BLaER1 treated with 17β-estradiol and CSF1 and Interleukin-3, amounts not matched to agents 10 nM and 100 nM (cell line): ENCODE data around the gene CRISPLD2.
"Not testable (repeated sequence)": the region's sequence is repeated elsewhere in the genome, so short reads cannot be mapped to it uniquely, and the experiment has no call there.

ENCODE experiments used
- H3K27ac ChIP-seq, 11 experiments: shearing (Covaris generic); formaldehyde crosslinking; 2 replicates each; pipeline ENCODE4 v1.8.1; 2022
- H3K27me3 ChIP-seq, 11 experiments: shearing (Covaris generic); formaldehyde crosslinking; 2 replicates each; pipeline ENCODE4 v1.8.1; 2022
- H3K36me3 ChIP-seq, 11 experiments: shearing (Covaris generic); formaldehyde crosslinking; 2 replicates each; pipeline ENCODE4 v1.8.1; 2022
- H3K4me1 ChIP-seq, 10 experiments: shearing (Covaris generic); formaldehyde crosslinking; 2 replicates each; pipeline ENCODE4 v1.8.1; 2022
- H3K4me2 ChIP-seq, 11 experiments: shearing (Covaris generic); formaldehyde crosslinking; 2 replicates each; pipeline ENCODE4 v1.8.1; 2022
- H3K4me3 ChIP-seq, 10 experiments: shearing (Covaris generic); formaldehyde crosslinking; 2 replicates each; pipeline ENCODE4 v1.8.1; 2022
- H3K9ac ChIP-seq, 11 experiments: shearing (Covaris generic); formaldehyde crosslinking; 2 replicates each; pipeline ENCODE4 v1.8.1; 2022
- H3K9me3 ChIP-seq, 11 experiments: shearing (Covaris generic); formaldehyde crosslinking; replicated peaks in 1 of 11; 2 replicates each; pipeline ENCODE4 v1.8.1; 2022
- H4K20me1 ChIP-seq, 11 experiments: shearing (Covaris generic); formaldehyde crosslinking; 2 replicates each; pipeline ENCODE4 v1.8.1; 2022
- Cebpa-rat ChIP-seq, 11 experiments: shearing (Covaris generic); IDR thresholded peaks; 2 replicates each; pipeline ENCODE4 v1.8.1; 2022

The CRISPLD2 gene

DNA sequence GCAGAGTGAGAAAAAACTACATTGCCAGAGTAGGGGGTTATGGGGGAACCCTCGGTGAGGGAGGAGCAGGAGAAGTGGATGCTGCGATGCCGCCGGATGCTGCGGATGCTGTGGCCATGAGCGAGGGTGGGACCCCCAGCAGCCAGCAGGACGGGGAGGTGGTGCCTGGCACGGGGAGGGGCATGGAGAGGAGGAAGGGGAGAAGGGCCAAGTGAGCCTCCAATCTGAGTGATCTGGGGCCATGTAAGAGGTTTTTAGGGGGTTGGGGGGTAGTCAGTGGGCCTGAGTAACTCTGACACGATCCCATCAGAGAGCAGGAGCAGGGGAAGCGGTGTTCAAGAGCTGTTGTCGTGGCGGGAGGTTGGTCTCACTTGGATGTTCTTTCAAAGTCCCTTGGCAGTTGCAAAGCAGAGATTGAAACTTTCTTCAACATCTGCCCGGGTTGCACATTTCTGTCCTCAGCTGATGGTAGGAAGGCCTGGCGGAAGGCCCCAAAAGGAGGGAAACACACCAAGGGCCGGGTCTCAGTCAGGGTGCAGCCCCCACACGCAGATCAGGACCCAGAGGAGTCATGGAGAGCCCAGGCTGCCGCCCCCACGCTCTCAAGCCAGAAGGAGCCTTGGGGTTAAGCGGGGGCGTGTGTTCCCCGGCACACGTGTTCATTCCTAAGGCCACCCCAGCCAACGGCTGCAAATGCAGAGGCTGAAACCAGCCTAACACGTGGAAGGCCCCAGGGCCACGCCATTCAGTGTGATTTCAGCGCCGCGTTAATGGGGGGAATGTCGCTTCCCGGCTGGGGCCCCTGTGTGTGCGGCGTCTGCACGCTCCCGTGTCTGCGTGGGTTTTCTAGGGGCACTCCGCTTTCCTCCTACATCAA is 109.9 kb downstream of the CRISPLD2 start:
- Histone ChIP-seq H3K4me1 (peaks cover 14 to 49% (median 40%) of the 10 kb centered on the region in 10 experiments), H3K9ac (peak overlapping the region in 4 of 11 experiments; percentile 31 to 35 (median 34); a peak in 5 of 22 replicates), H3K4me2 (peak overlapping the region; percentile 39 to 72 (median 63); a peak in 21 of 22 replicates), H4K20me1 (peaks cover 0 to 4% (median 0%) of the 10 kb centered on the region in 11 experiments; a peak in 1 of 22 replicates), H3K9me3 (peaks cover 0 to 3% (median 0%) of the 10 kb centered on the region in 11 experiments; a peak in 2 of 22 replicates), H3K4me3 (no peak overlapping the region), H3K27ac (peak overlapping the region in 4 of 11 experiments; percentile 47 to 55 (median 50); a peak in 6 of 22 replicates), H3K36me3 (no peaks in the 10 kb centered on the region), H3K27me3 (peaks cover 0 to 5% (median 0%) of the 10 kb centered on the region in 11 experiments; a peak in 1 of 22 replicates)
- TF ChIP-seq Cebpa-rat (IDR thresholded peaks at IDR 0.05), result peak in 2 of 11 experiments; percentile 47 to 75; a peak in 3 of 22 replicates

DNA sequence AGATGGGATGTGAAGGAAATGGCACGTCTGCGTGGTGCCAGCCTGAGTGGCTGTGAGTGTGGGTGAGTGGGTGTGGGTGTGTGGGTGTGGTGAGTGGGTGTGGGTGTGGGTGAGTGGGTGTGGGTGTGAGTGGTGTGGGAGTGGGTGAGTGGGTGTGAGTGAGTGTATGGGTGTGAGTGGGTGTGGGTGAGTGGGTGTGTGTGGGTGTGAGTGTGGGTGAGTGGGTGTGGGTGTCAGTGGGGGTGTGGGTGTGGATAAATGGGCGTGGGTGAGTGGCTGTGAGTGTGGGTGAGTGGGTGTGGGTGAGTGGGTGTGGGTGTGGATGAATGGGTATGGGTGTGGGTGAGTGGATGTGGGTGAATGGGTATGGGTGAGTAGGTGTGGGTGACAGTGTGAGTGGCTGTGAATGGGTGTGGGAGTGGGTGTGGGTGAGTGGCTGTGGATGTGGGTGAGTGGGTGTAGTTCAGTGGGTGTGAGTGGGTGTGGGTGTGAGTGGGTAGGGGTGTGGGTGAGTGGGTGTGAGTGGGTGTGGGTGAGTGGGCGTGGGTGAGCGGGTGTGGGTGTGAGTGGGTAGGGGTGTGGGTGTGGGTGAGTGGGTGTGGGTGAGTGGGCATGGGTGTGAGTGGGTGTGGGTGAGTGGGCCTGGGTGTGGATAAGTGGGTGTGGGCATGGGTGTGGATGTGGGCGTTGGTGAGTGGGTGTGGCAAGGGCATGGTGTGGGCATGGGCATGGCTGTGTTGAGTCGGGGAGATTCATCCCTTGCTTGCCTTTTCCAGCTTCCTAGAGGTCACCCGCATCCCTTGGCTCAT is 110.7 kb downstream of the CRISPLD2 start:
- peak overlapping the region; percentile 39 to 72 (median 63); a peak in 21 of 22 replicates for H3K4me2 ChIP-seq
- H3K9ac ChIP-seq, result peak overlapping the region in 2 of 11 experiments; percentile 31 to 35; a peak in 1 of 22 replicates
- no peaks in the 10 kb centered on the region for H3K36me3 ChIP-seq
- H3K4me3 ChIP-seq, result no peak overlapping the region
- peaks cover 0 to 4% (median 0%) of the 10 kb centered on the region in 11 experiments; a peak in 1 of 22 replicates for H4K20me1 ChIP-seq
- peak overlapping the region in 4 of 11 experiments; percentile 47 to 55 (median 50); a peak in 5 of 22 replicates for H3K27ac ChIP-seq
- TF ChIP-seq Cebpa-rat (IDR thresholded peaks at IDR 0.05), result no peak
- 0 out of 22 replicates have a peak, but pooled peaks cover 0 to 5% (median 0%) of the 10 kb centered on the region in 11 experiments for H3K27me3 ChIP-seq
- H3K9me3 ChIP-seq, result peaks cover 0 to 3% (median 0%) of the 10 kb centered on the region in 11 experiments; a peak in 2 of 22 replicates
- H3K4me1 ChIP-seq, result peaks cover 10 to 40% (median 32%) of the 10 kb centered on the region in 10 experiments

DNA sequence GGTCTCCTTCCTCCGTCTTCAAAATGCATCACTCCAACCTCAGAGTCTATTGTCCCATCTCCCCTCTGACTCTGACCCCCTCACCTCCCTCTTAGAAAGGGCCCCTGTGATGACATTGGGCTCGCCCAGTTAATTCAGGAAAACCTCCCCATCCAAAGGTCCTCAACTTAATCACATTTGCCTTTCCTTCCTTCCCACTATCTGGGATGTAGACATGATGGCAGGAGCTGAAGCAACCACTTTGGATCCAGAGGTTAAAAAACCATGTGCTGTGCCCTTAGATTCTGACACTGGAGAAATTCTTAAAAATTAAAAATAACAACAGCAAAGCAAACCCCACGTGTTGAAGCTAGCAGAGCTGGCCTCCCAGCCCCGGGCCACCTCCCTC is 111.3 kb downstream of the CRISPLD2 start:
- peaks cover 0 to 3% (median 0%) of the 10 kb centered on the region in 11 experiments; a peak in 2 of 22 replicates for H3K9me3 ChIP-seq
- H3K4me1 ChIP-seq, result peaks cover 10 to 36% (median 32%) of the 10 kb centered on the region in 10 experiments
- H3K36me3 ChIP-seq, result no peaks in the 10 kb centered on the region
- H3K4me3 ChIP-seq, result no peak overlapping the region
- no peak overlapping the region for H3K9ac ChIP-seq
- peaks cover 0 to 4% (median 0%) of the 10 kb centered on the region in 11 experiments; a peak in 1 of 22 replicates for H4K20me1 ChIP-seq
- H3K27me3 ChIP-seq, result 0 out of 22 replicates have a peak, but pooled peaks cover 0 to 5% (median 0%) of the 10 kb centered on the region in 11 experiments
- H3K27ac ChIP-seq, result no peak overlapping the region
- no peak overlapping the region for H3K4me2 ChIP-seq
- TF ChIP-seq Cebpa-rat (IDR thresholded peaks at IDR 0.05), result no peak

DNA sequence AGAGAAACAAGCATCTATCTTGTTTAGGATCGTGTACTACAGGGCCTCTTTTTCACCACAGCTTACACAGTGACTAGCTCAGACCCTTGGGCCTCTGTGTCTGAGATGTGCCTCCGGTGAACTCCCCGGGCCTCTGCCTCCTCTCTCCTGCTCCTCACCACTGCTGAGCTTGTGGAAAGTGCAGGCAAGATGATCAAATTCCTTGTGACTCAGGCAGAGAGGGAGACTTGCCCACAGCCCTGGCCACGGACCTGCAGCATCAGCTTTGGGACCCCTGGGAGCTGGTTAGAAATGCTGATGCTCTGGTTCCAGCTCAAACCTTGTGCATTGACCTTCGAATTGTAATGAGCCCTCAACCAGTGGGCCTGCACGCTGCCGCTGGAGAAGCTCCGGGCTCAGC is 111.7 kb downstream of the CRISPLD2 start:
- Histone ChIP-seq H3K4me2 (peak overlapping the region in 6 of 11 experiments; percentile 57 to 60 (median 60); a peak in 5 of 22 replicates), H3K36me3 (no peaks in the 10 kb centered on the region), H4K20me1 (peaks cover 0 to 4% (median 0%) of the 10 kb centered on the region in 11 experiments; a peak in 1 of 22 replicates), H3K27me3 (0 out of 22 replicates have a peak, but pooled peaks cover 0 to 5% (median 0%) of the 10 kb centered on the region in 11 experiments), H3K9me3 (peaks cover 0 to 3% (median 0%) of the 10 kb centered on the region in 11 experiments; a peak in 2 of 22 replicates), H3K4me3 (no peak overlapping the region), H3K27ac (no peak overlapping the region), H3K9ac (no peak overlapping the region), H3K4me1 (peaks cover 10 to 36% (median 32%) of the 10 kb centered on the region in 10 experiments)
- TF ChIP-seq Cebpa-rat (IDR thresholded peaks at IDR 0.05), result no peak

DNA sequence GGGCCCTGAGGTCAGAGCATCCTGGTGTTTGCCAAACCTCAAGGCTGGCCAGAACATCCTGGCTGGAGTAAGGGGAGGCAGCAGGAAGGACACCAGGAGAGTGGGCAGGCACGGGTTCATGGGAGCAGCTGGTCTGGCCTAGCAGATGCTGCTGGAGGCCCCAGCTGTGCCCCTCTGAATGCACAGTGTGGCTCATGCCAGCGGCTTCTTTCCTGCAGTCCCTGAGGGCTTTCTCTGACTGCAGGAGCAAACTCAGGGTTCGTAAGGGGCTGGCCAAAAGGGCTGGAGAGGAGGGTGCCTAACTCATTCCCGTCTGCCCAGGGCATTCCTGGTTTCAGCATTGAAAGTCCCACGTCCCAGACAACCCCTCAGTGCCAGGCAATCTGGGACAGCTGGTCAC is 112.9 kb downstream of the CRISPLD2 start:
- Histone ChIP-seq H3K4me1 (peaks cover 16 to 37% (median 35%) of the 10 kb centered on the region in 10 experiments), H3K27me3 (0 out of 22 replicates have a peak, but pooled peaks cover 0 to 5% (median 0%) of the 10 kb centered on the region in 11 experiments), H3K4me3 (no peak overlapping the region), H3K27ac (no peak overlapping the region), H3K9ac (no peak overlapping the region), H3K4me2 (peak overlapping the region in 9 of 11 experiments; percentile 12 to 60 (median 57); a peak in 16 of 22 replicates), H3K36me3 (no peaks in the 10 kb centered on the region), H4K20me1 (peaks cover 0 to 4% (median 0%) of the 10 kb centered on the region in 11 experiments; a peak in 1 of 22 replicates), H3K9me3 (peaks cover 0 to 3% (median 0%) of the 10 kb centered on the region in 11 experiments; a peak in 2 of 22 replicates)
- no peak for TF ChIP-seq Cebpa-rat (IDR thresholded peaks at IDR 0.05)

DNA sequence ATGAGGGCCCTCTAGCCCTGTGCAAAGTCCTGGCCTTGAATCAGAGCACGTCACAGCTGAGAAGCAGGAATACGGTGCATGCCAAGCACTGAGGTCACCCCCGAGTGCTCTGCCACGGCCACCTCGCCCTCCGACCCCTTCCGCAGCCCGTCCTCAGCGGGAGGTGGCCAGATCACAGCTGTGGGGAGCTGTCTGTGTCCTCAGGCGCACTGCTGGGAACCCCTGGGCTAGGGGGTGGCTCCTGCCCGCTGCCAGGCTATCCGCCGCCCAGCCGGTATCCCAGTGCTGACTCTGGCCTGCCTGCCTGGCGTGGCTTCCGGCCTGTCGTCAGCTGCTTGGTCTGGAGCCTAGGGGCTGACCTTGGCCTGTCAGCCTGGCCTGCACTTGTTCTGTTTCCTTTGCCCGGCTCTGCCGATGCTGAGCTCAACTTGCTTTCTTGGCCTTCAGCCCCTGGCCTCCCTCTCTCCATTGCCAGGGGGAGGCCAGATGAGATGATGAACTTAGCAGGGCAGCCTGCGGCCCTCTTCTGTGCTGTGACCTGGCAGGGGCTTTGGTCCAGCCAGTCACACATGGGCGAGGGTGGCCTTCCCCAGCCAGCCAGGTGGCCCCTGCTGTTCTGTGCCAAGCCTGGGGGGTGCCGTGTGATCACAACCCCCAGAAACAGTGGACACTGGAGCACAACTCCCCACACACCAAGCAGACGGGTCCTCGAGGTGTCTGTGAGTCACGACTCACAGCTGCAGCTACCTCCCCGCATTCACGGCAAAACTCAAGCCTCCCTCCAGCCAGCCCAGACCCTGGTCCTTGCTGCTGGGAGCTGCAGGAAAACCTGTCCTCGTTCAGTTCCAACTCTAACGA is 114.2 kb downstream of the CRISPLD2 start:
- peaks cover 20 to 37% (median 32%) of the 10 kb centered on the region in 10 experiments for H3K4me1 ChIP-seq
- TF ChIP-seq Cebpa-rat (IDR thresholded peaks at IDR 0.05), result no peak
- H3K4me2 ChIP-seq, result no peak overlapping the region
- H4K20me1 ChIP-seq, result 0 out of 22 replicates have a peak, but pooled peaks cover 0 to 4% (median 0%) of the 10 kb centered on the region in 11 experiments
- 0 out of 22 replicates have a peak, but pooled peaks cover 0 to 5% (median 0%) of the 10 kb centered on the region in 11 experiments for H3K27me3 ChIP-seq
- H3K36me3 ChIP-seq, result no peaks in the 10 kb centered on the region
- H3K9ac ChIP-seq, result no peak overlapping the region
- peaks cover 0 to 3% (median 0%) of the 10 kb centered on the region in 11 experiments; a peak in 2 of 22 replicates for H3K9me3 ChIP-seq
- no peak overlapping the region for H3K27ac ChIP-seq
- no peak overlapping the region for H3K4me3 ChIP-seq

DNA sequence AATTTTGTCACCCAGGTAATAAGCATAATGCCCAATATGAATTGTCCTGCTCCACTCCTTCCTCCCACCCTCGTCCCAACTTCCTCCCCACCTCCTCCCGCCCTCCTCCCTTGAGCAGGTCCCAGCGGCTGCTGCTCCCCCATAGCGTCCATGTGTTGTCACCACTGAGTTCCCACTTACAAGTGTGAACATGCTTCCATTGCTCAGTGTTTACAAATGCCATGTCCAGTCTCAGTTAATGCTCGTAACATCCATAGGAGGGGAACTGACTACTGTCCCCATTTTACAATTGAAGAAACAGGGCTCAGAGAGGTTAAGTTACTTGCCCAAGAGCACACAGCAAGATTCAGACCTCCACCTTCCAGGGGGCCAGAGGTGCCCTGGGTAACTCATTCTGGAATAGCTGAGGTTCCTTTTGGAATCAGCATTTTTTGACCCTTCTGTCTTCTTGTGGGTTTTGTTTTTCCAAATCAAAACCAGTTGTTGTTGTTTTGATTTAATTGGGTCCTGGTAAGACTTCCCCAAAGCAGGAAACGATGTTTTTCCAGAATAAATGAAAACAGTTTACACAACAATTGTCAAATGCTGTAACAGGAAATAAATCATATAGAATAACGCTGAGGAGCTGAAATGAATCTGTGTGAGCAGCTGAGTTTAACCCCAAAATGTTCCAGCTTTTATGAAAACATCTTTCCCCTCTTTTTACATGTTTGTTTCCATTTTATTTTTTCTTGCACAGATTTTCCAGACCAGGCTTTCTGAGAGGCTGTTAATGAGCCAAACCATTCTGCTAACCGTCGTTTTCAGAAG is 117.6 kb downstream of the CRISPLD2 start:
- Histone ChIP-seq H4K20me1 (0 out of 22 replicates have a peak, but pooled peaks cover 0 to 4% (median 0%) of the 10 kb centered on the region in 11 experiments), H3K36me3 (no peaks in the 10 kb centered on the region), H3K4me2 (peak overlapping the region in 4 of 11 experiments; percentile 28 to 63 (median 42); a peak in 6 of 22 replicates), H3K4me3 (no peak overlapping the region), H3K27ac (no peak overlapping the region), H3K9ac (no peak overlapping the region), H3K9me3 (peaks cover 0 to 1% (median 0%) of the 10 kb centered on the region in 11 experiments; a peak in 3 of 22 replicates), H3K4me1 (peaks cover 6 to 24% (median 11%) of the 10 kb centered on the region in 10 experiments), H3K27me3 (peaks cover 0 to 13% (median 7%) of the 10 kb centered on the region in 11 experiments; a peak in 10 of 22 replicates)
- no peak for TF ChIP-seq Cebpa-rat (IDR thresholded peaks at IDR 0.05)

DNA sequence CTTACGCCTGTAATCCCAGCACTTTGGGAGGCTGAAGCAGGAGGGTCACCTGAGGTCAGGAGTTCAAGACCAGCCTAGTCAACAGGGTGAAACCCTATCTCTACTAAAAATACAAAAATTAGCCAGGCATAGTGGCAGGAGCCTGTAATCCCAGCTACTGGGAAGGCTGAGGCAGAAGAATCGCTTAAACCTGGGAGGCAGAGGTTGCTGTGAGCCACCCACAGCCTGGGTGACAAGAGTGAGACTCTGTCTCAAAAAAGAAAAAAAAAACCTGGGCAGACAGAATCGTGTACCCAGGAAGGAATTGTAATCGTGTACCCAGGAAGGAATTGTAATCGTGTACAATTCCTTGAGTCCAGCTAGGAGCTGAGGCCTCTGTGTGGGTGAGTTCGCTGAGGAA is 118.8 kb downstream of the CRISPLD2 start:
- not testable (repeated sequence) for H3K27me3 ChIP-seq, H3K4me3 ChIP-seq, H3K27ac ChIP-seq

More for the DNA sequence above, 118.8 kb downstream of the CRISPLD2 start:
- H3K4me2 ChIP-seq, H3K36me3 ChIP-seq, H3K9ac ChIP-seq, H4K20me1 ChIP-seq: not testable (repeated sequence)
- Histone ChIP-seq H3K9me3 (peaks cover 0 to 12% (median 0%) of the 10 kb centered on the region in 11 experiments; a peak in 5 of 22 replicates), H3K4me1 (peaks cover 0 to 20% (median 6%) of the 10 kb centered on the region in 10 experiments; a peak in 9 of 20 replicates)
